ENCODE data around the gene TNFAIP2. TPM values are rescaled to one million over a fixed set of nuclear protein-coding genes. Genes with fewer than 3 reads are reported as not detected.

The TNFAIP2 gene
- total and polyA plus RNA-seq, 2 of the 4 experiments (the other 2 are of a cell fraction): 6.3 to 9.6 TPM

DNA sequence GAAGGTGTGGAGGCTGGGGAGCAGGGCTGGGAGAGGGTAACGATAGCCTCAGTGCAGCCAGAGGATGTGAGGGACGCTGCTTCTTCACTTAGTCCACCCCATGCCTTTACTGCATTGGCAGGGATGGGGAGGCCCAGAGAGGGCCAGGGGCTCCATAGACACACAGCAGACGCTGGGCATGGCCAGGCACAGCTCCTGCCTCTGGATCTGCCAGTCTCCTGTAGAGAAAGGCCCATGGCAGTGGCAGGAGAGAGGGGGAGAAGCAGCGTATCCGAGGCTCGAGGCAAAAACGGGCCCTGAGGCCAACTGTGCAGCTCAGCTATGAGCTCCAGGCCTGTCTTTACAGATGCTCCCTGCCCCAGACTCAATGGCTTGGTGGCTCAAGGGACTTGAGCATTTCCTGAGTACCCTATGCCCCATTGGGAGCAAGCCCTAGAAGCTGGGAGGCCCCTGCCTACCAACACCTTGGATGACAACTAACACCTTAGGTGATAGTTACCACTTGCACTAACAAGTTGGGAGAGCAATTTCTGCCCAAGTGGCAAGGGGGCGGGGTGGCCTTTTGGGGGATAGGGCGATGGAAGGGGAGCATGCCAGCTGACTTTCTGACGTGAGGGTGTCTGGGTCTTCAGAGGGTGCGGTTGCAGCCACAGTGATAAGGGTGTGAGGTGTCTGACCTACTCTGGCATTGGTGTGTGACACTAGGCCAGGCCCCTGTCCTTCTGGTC is 44.2 kb upstream of the TNFAIP2 start:
- no TSS peak for BruUV-seq (replicated peaks)
- H4K8ac ChIP-seq (ENCODE audit: low read depth in 2 of 2, low read length in 2 of 2): no peak overlapping the region
- dilution Hi-C loops (cut with HindIII; ENCODE audit: low sequenced_read_pairs, unreplicated experiment): no loop called here
- WGBS, 2 experiments (ENCODE audit: extremely low coverage in 2 of 2, insufficient read length in 1 of 2): 73% methylated on average over 5 of the region's 11 CpGs; no CpG with 5 or more reads in 1 of the 2 experiments
- no peak overlapping the region for H3K9ac ChIP-seq (ENCODE audit: low read depth, low read length)
- no peak overlapping the region for H3K18ac ChIP-seq (ENCODE audit: low read depth, low read length)
- TF ChIP-seq FOS (IDR thresholded peaks at IDR 0.05; ENCODE audit: low read depth, low read length): no peak
- TF ChIP-seq, protein P1, sequence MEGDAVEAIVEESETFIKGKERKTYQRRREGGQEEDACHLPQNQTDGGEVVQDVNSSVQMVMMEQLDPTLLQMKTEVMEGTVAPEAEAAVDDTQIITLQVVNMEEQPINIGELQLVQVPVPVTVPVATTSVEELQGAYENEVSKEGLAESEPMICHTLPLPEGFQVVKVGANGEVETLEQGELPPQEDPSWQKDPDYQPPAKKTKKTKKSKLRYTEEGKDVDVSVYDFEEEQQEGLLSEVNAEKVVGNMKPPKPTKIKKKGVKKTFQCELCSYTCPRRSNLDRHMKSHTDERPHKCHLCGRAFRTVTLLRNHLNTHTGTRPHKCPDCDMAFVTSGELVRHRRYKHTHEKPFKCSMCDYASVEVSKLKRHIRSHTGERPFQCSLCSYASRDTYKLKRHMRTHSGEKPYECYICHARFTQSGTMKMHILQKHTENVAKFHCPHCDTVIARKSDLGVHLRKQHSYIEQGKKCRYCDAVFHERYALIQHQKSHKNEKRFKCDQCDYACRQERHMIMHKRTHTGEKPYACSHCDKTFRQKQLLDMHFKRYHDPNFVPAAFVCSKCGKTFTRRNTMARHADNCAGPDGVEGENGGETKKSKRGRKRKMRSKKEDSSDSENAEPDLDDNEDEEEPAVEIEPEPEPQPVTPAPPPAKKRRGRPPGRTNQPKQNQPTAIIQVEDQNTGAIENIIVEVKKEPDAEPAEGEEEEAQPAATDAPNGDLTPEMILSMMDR (conservative IDR thresholded peaks at IDR 0.05; ENCODE audit: low read depth, low read length): no peak
- H4K5ac ChIP-seq (ENCODE audit: low read depth, low read length): no peak overlapping the region
- no peak overlapping the region for H2BK5ac ChIP-seq (ENCODE audit: low read depth, low read length, poor library complexity, severe bottlenecking)
- H3K4me2 ChIP-seq (ENCODE audit: low read depth, low read length): no peak overlapping the region
- H3K23ac ChIP-seq (ENCODE audit: low read depth, low read length): no peak overlapping the region
- ChIA-PET CTCF (interaction anchor here (0.6 kb wide), 1 partner anchor 202 kb away, joined by 4 read pairs; no protein-coding TSS in a partner anchor), POLR2A (ENCODE audit: unreplicated experiment) (no interaction called here)
- peaks cover 2% of the 10 kb centered on the region; the same call in 1 of the 2 replicates for H3K4me1 ChIP-seq (ENCODE audit: control insufficient read depth, insufficient read depth, low read length)
- in situ Hi-C loops (cut with MboI; ENCODE audit: low sequenced_read_pairs): loop anchor here (5.0 kb wide), 1 partner anchor 213 kb away; no protein-coding TSS in a partner anchor
- H3K4ac ChIP-seq (ENCODE audit: low read depth, low read length): no peak overlapping the region
- peaks cover 22% of the 10 kb centered on the region for H3K27me3 ChIP-seq (ENCODE audit: control insufficient read depth, insufficient read depth, low read length)
- no peaks in the 10 kb centered on the region for H3K9me1 ChIP-seq (ENCODE audit: insufficient read depth, low read length)
- no peak overlapping the region for H4K91ac ChIP-seq (ENCODE audit: insufficient read depth, low read depth, low read length)
- no peak for ATAC-seq (ENCODE audit: low read depth)
- H2AK9ac ChIP-seq (replicated peaks; ENCODE audit: low read depth, low read length, poor library complexity): no peak overlapping the region
- no peak overlapping the region for H2AFZ ChIP-seq (replicated peaks; ENCODE audit: low read length, poor library complexity)
- no peak overlapping the region for H3K4me3 ChIP-seq (ENCODE audit: insufficient read depth, low read depth, low read length)
- no peaks in the 10 kb centered on the region for H3K79me1 ChIP-seq (ENCODE audit: low read depth in 1 of 2, low read length in 2 of 2)
- no peak overlapping the region for H2BK120ac ChIP-seq (ENCODE audit: low read depth, low read length)
- no peak overlapping the region for H3K27ac ChIP-seq (ENCODE audit: insufficient read depth, low read length)
- H2BK20ac ChIP-seq (ENCODE audit: low read depth, low read length): no peak overlapping the region
- H3K9me3 ChIP-seq (ENCODE audit: control insufficient read depth, insufficient read depth, low read length): peaks cover 2% of the 10 kb centered on the region; the same call in 1 of the 2 replicates
- intact Hi-C loops (cut with micrococcal nuclease): loop anchor here (1.0 to 10.0 kb wide), 2 partner anchors 106 to 214 kb away; no protein-coding TSS in a partner anchor
- no peak overlapping the region for H2BK15ac ChIP-seq (ENCODE audit: low read depth, low read length)
- no peaks in the 10 kb centered on the region for H4K20me1 ChIP-seq (ENCODE audit: insufficient read depth, low read length)
- no peak overlapping the region for H3K56ac ChIP-seq (ENCODE audit: extremely low read depth, insufficient read depth, low read length)
- H3K14ac ChIP-seq (replicated peaks; ENCODE audit: low read depth, low read length): no peak overlapping the region
- no peak for DNase-seq
- H3K36me3 ChIP-seq (ENCODE audit: control insufficient read depth, insufficient read depth, low read length): no peaks in the 10 kb centered on the region
- H2AK5ac ChIP-seq (ENCODE audit: low read depth, low read length): no peak overlapping the region

Data from IMR-90 (cell line).